ENCODE results near the gene PTPRN2. TPM values are rescaled to one million over a fixed set of nuclear protein-coding genes. Genes with fewer than 3 reads are reported as not detected.

PTPRN2 gene
- total and polyA plus RNA-seq, 9 of the 15 experiments (the other 6 are each of a cell fraction or from before 2014, with no cell fraction given), result not detected

DNA sequence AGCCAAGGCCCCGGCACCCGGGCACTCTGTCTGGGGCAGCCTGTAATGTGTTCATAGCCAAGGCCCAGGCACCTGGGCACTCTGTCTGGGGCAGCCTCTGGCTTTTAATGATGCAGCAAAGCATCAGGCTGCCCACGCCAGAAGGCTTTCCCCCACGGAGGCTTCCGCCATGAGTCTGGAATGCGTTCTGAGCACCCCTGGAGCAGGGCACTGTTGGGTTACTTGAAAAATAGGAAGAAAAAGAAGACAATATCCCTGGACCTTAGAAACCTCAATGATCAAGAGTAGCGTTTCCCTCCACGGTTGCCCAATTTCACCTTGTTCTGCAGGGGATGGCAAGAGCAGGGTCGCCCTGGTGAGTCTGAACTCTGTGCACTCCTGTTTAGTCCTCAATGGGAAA lies 565.0 kb downstream of the PTPRN2 start (continued):
- no peak for TF ChIP-seq EP400 (IDR thresholded peaks at IDR 0.05)
- TF ChIP-seq, protein P1, sequence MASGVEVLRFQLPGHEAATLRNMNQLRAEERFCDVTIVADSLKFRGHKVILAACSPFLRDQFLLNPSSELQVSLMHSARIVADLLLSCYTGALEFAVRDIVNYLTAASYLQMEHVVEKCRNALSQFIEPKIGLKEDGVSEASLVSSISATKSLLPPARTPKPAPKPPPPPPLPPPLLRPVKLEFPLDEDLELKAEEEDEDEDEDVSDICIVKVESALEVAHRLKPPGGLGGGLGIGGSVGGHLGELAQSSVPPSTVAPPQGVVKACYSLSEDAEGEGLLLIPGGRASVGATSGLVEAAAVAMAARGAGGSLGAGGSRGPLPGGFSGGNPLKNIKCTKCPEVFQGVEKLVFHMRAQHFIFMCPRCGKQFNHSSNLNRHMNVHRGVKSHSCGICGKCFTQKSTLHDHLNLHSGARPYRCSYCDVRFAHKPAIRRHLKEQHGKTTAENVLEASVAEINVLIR (CRISPR knock-in tag; IDR thresholded peaks at IDR 0.05), result no peak
- no peak for TF ChIP-seq KDM5B (IDR thresholded peaks at IDR 0.05; ENCODE audit: insufficient replicate concordance, low read depth, low read length)
- TF ChIP-seq, protein P2, sequence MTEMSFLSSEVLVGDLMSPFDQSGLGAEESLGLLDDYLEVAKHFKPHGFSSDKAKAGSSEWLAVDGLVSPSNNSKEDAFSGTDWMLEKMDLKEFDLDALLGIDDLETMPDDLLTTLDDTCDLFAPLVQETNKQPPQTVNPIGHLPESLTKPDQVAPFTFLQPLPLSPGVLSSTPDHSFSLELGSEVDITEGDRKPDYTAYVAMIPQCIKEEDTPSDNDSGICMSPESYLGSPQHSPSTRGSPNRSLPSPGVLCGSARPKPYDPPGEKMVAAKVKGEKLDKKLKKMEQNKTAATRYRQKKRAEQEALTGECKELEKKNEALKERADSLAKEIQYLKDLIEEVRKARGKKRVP (CRISPR knock-in tag; IDR thresholded peaks at IDR 0.05), result no peak
- TF ChIP-seq, protein P3, sequence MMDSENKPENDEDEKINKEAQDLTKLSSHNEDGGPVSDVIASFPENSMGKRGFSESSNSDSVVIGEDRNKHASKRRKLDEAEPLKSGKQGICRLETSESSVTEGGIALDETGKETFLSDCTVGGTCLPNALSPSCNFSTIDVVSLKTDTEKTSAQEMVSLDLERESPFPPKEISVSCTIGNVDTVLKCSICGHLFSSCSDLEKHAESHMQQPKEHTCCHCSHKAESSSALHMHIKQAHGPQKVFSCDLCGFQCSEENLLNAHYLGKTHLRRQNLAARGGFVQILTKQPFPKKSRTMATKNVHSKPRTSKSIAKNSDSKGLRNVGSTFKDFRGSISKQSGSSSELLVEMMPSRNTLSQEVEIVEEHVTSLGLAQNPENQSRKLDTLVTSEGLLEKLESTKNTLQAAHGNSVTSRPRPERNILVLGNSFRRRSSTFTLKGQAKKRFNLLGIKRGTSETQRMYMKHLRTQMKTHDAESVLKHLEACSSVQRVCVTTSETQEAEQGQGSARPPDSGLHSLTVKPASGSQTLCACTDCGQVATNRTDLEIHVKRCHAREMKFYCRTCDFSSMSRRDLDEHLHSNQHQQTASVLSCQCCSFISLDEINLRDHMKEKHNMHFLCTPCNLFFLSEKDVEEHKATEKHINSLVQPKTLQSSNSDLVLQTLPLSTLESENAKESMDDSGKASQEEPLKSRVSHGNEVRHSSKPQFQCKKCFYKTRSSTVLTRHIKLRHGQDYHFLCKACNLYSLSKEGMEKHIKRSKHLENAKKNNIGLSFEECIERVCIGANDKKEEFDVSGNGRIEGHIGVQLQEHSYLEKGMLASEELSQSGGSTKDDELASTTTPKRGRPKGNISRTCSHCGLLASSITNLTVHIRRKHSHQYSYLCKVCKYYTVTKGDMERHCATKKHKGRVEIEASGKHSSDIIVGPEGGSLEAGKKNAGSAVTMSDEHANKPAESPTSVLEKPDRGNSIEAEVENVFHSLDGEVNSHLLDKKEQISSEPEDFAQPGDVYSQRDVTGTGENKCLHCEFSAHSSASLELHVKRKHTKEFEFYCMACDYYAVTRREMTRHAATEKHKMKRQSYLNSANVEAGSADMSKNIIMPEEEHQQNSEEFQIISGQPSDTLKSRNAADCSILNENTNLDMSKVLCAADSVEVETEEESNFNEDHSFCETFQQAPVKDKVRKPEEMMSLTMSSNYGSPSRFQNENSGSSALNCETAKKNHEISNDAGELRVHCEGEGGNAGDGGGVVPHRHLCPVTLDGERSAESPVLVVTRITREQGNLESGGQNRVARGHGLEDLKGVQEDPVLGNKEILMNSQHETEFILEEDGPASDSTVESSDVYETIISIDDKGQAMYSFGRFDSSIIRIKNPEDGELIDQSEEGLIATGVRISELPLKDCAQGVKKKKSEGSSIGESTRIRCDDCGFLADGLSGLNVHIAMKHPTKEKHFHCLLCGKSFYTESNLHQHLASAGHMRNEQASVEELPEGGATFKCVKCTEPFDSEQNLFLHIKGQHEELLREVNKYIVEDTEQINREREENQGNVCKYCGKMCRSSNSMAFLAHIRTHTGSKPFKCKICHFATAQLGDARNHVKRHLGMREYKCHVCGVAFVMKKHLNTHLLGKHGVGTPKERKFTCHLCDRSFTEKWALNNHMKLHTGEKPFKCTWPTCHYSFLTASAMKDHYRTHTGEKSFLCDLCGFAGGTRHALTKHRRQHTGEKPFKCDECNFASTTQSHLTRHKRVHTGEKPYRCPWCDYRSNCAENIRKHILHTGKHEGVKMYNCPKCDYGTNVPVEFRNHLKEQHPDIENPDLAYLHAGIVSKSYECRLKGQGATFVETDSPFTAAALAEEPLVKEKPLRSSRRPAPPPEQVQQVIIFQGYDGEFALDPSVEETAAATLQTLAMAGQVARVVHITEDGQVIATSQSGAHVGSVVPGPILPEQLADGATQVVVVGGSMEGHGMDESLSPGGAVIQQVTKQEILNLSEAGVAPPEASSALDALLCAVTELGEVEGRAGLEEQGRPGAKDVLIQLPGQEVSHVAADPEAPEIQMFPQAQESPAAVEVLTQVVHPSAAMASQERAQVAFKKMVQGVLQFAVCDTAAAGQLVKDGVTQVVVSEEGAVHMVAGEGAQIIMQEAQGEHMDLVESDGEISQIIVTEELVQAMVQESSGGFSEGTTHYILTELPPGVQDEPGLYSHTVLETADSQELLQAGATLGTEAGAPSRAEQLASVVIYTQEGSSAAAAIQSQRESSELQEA (IDR thresholded peaks at IDR 0.05; ENCODE audit: low read depth), result no peak
- no peak for TF ChIP-seq ZNF584 (CRISPR knock-in tag; IDR thresholded peaks at IDR 0.05; ENCODE audit: low read depth)
